GM23248 (cell line): ENCODE data around the gene JAML.

Source experiments
- EZH2 ChIP-seq: fragments of 200-600 bp; sonication (generic); IDR thresholded peaks from 2 replicates; pipeline ENCODE4 v1.6.1; 2018; ENCODE audit warnings: antibody characterized with exemption, mild to moderate bottlenecking; ENCODE audit not compliant: insufficient read depth, poor library complexity, severe bottlenecking
- EZH2phosphoT487 ChIP-seq: fragments of 200-600 bp; sonication (generic); IDR thresholded peaks from 2 replicates; pipeline ENCODE4 v1.6.1; 2018; ENCODE audit warnings: antibody characterized with exemption, moderate library complexity, mild to moderate bottlenecking, low read depth; ENCODE audit not compliant: insufficient read depth

- no peak for TF ChIP-seq EZH2
- no peak for TF ChIP-seq EZH2phosphoT487
Measured at GRCh38 chr11:118247041-118247440, 22.2 kb upstream of the JAML start.
